Retinal pigment epithelial cell (primary cell): ENCODE results near the gene UBE4B.

ENCODE experiments used
- DNase-seq: peaks from one replicate; pipeline ENCODE4 v3.0.0-alpha.2; 2010; ENCODE audit warnings: low read depth
- H3K4me3 ChIP-seq: 2 replicates; pipeline ENCODE4 v1.5.1; 2011; ENCODE audit warnings: mild to moderate bottlenecking, low read length, control low read depth, moderate library complexity
- CTCF ChIP-seq: conservative IDR thresholded peaks from 2 replicates; pipeline ENCODE4 v1.5.1; 2011; ENCODE audit warnings: low read depth, low read length, control low read depth, inconsistent platforms

UBE4B gene

GRCh38 chr1:10032590-10033358, at the start of gene UBE4B:
UBE4B (plus strand) TSS chr1:10032958; CDS start chr1:10033671, 713 bp downstream.
- H3K4me3 ChIP-seq, result peak within 1 kb of the TSS; percentile 99
- peak; percentile 81 for TF ChIP-seq CTCF
- DNase-seq, result peak; percentile 89

GRCh38 chr1:9984253-9984652, 48.5 kb upstream of the UBE4B start:
- no peak overlapping the region for H3K4me3 ChIP-seq
- DNase-seq, result no peak
- TF ChIP-seq CTCF, result no peak

- no peak for TF ChIP-seq CTCF
Measured at GRCh38 chr1:9985001-9985400, 47.8 kb upstream of the UBE4B start.

GRCh38 chr1:9989773-9990172, 43.0 kb upstream of the UBE4B start:
- DNase-seq, result no peak
- H3K4me3 ChIP-seq, result no peak overlapping the region
- no peak for TF ChIP-seq CTCF

More at GRCh38 chr1:9985001-9985400, 47.8 kb upstream of the UBE4B start:
- H3K4me3 ChIP-seq, result no peak overlapping the region
- no peak for DNase-seq

GRCh38 chr1:9990944-9991343, 41.8 kb upstream of the UBE4B start:
- no peak for TF ChIP-seq CTCF
- H3K4me3 ChIP-seq, result no peak overlapping the region
- DNase-seq, result no peak

GRCh38 chr1:9992910-9993309, 39.8 kb upstream of the UBE4B start:
- TF ChIP-seq CTCF, result no peak
- no peak overlapping the region for H3K4me3 ChIP-seq
- no peak for DNase-seq

GRCh38 chr1:9993561-9994075, 39.1 kb upstream of the UBE4B start:
- TF ChIP-seq CTCF, result no peak
- no peak overlapping the region for H3K4me3 ChIP-seq
- no peak for DNase-seq
